Caki2 (cell line): Measurements from ENCODE around the gene DLX3. TPM values are rescaled to one million over a fixed set of nuclear protein-coding genes. Genes with fewer than 3 reads are reported as not detected.
A peak's percentile ranks its signal among the peaks of the same experiment; 100 is the strongest.

Experiments used
- DNase-seq: peaks from one replicate; pipeline ENCODE4 v3.0.0-alpha.2; 2015; ENCODE audit warnings: low read depth
- in situ Hi-C: cut with HindIII; loops from 2 replicates; pipeline ENCODE4 v1.10.0; 2016; ENCODE audit warnings: low sequenced_read_pairs, low pct_unique_long_range_greater_than_20kb, mixed read lengths
- total RNA-seq: library from RNA; depleted of rRNA; stranded (reverse); fragments of >200 nt; shearing (Covaris generic); gene quantifications from 2 replicates; pipeline ENCODE4 v1.2.3, GENCODE V29; 2014; ENCODE audit warnings: low replicate concordance

DLX3 gene
- total RNA-seq, 1 experiment from 2014 or later = not detected

GRCh38 chr17:50026837-50027171 lies 31.8 kb upstream of the DLX3 start:
- peak; percentile 92 for DNase-seq
- in situ Hi-C loops = no loop called here

- in situ Hi-C loops = no loop called here
Measured at GRCh38 chr17:50026046-50026675, 31.1 kb upstream of the DLX3 start.

GRCh38 chr17:50024808-50025207 lies 29.8 kb upstream of the DLX3 start:
- no peak for DNase-seq
- in situ Hi-C loops = no loop called here

More at GRCh38 chr17:50026046-50026675, 31.1 kb upstream of the DLX3 start:
- DNase-seq = no peak

GRCh38 chr17:50023520-50023919 lies 28.5 kb upstream of the DLX3 start:
- DNase-seq = no peak
- in situ Hi-C loops = no loop called here

GRCh38 chr17:50022463-50023130 lies 27.6 kb upstream of the DLX3 start:
- no peak for DNase-seq
- in situ Hi-C loops = no loop called here

GRCh38 chr17:50021681-50022370 lies 26.8 kb upstream of the DLX3 start:
- DNase-seq = no peak
- in situ Hi-C loops = no loop called here

GRCh38 chr17:50020841-50021599 lies 26.0 kb upstream of the DLX3 start:
- in situ Hi-C loops = no loop called here
- no peak for DNase-seq

- in situ Hi-C loops = no loop called here
- no peak for DNase-seq
Measured at GRCh38 chr17:50018909-50019308, 23.9 kb upstream of the DLX3 start.

GRCh38 chr17:50015146-50015545 lies 20.1 kb upstream of the DLX3 start:
- in situ Hi-C loops = no loop called here
- no peak for DNase-seq

- in situ Hi-C loops = no loop called here
Measured at GRCh38 chr17:50014471-50015088, 19.6 kb upstream of the DLX3 start.

GRCh38 chr17:50013079-50013478 lies 18.1 kb upstream of the DLX3 start:
- in situ Hi-C loops = no loop called here
- DNase-seq = no peak

More at GRCh38 chr17:50014471-50015088, 19.6 kb upstream of the DLX3 start:
- DNase-seq = no peak

- in situ Hi-C loops = no loop called here
- DNase-seq = no peak
Measured at GRCh38 chr17:50009282-50009681, 14.3 kb upstream of the DLX3 start.

- no peak for DNase-seq
- in situ Hi-C loops = no loop called here
Measured at GRCh38 chr17:50003911-50004310, 8.9 kb upstream of the DLX3 start.

- in situ Hi-C loops = loop anchor here (10.0 kb wide), 1 partner anchor 94 kb away; no protein-coding TSS in a partner anchor
- DNase-seq = no peak
Measured at GRCh38 chr17:49998836-49999511, 4.0 kb upstream of the DLX3 start.

GRCh38 chr17:49997773-49998703 lies 3.0 kb upstream of the DLX3 start:
- in situ Hi-C loops = loop anchor here (10.0 kb wide), 1 partner anchor 93 kb away; no protein-coding TSS in a partner anchor
- DNase-seq = peak; percentile 71

- DNase-seq = no peak
- in situ Hi-C loops = loop anchor here (10.0 kb wide), 1 partner anchor 92 kb away; no protein-coding TSS in a partner anchor
Measured at GRCh38 chr17:49997301-49997650, 2.3 kb upstream of the DLX3 start.
